Mesendoderm (in vitro differentiated cells): ENCODE data around the gene SLC27A3.

ENCODE experiments used
- DNase-seq: peaks from one replicate; pipeline ENCODE4 v3.0.0; 2013
- H2AK5ac ChIP-seq: 2 replicates; pipeline ENCODE4 v1.6.1; 2013; ENCODE audit warnings: low read length, inconsistent platforms
- H2BK120ac ChIP-seq: 2 replicates; pipeline ENCODE4 v1.6.1; 2013; ENCODE audit warnings: low read depth, mild to moderate bottlenecking, low read length, moderate library complexity, mixed read lengths
- H2BK15ac ChIP-seq: replicated peaks from 2 replicates; pipeline ENCODE4 v1.6.1; 2013; ENCODE audit warnings: low read depth, mild to moderate bottlenecking, moderate library complexity
- H2BK5ac ChIP-seq: 2 replicates; pipeline ENCODE4 v1.6.1; 2013; ENCODE audit warnings: low read length, inconsistent platforms
- H3K18ac ChIP-seq: 2 replicates; pipeline ENCODE4 v1.6.1; 2013; ENCODE audit warnings: mild to moderate bottlenecking, low read length, mixed read lengths
- H3K23ac ChIP-seq: one replicate; pipeline ENCODE4 v1.6.1; 2013; ENCODE audit warnings: low read length
- H3K27ac ChIP-seq: 2 replicates; pipeline ENCODE4 v1.5.1; 2013; ENCODE audit warnings: low read depth, mild to moderate bottlenecking, inconsistent platforms, low read length, moderate library complexity
- H3K27me3 ChIP-seq: 2 replicates; pipeline ENCODE4 v1.6.1; 2013; ENCODE audit warnings: low read length, control low read depth, mild to moderate bottlenecking, inconsistent platforms; ENCODE audit not compliant: insufficient read depth, poor library complexity
- H3K36me3 ChIP-seq: 2 replicates; pipeline ENCODE4 v1.6.1; 2013; ENCODE audit warnings: low read length, inconsistent platforms; ENCODE audit not compliant: control insufficient read depth, insufficient read depth
- H3K4ac ChIP-seq: one replicate; pipeline ENCODE4 v1.6.1; 2013; ENCODE audit warnings: low read depth, mild to moderate bottlenecking, low read length, moderate library complexity
- H3K4me1 ChIP-seq: 2 replicates; pipeline ENCODE4 v1.6.1; 2013; ENCODE audit warnings: low read depth, low read length, inconsistent platforms; ENCODE audit not compliant: control insufficient read depth
- H3K4me2 ChIP-seq: 2 replicates; pipeline ENCODE4 v1.6.1; 2013; ENCODE audit warnings: low read length
- H3K4me3 ChIP-seq: 2 replicates; pipeline ENCODE4 v1.5.1; 2013; ENCODE audit warnings: mild to moderate bottlenecking, low read length
- H3K56ac ChIP-seq: one replicate; pipeline ENCODE4 v1.6.1; 2013; ENCODE audit warnings: low read length
- H3K79me1 ChIP-seq: 2 replicates; pipeline ENCODE4 v1.6.1; 2013; ENCODE audit warnings: low read length, inconsistent platforms
- H3K79me2 ChIP-seq: 2 replicates; pipeline ENCODE4 v1.6.1; 2013; ENCODE audit warnings: mild to moderate bottlenecking, low read length; ENCODE audit not compliant: control insufficient read depth, insufficient read depth
- H3K9ac ChIP-seq: 2 replicates; pipeline ENCODE4 v1.6.1; 2013; ENCODE audit warnings: low read length, inconsistent platforms
- H4K5ac ChIP-seq: one replicate; pipeline ENCODE4 v1.6.1; 2013; ENCODE audit warnings: low read length
- H4K8ac ChIP-seq: one replicate; pipeline ENCODE4 v1.6.1; 2013; ENCODE audit warnings: low read depth, mild to moderate bottlenecking, control low read depth, low read length, moderate library complexity
- WGBS: extraction: QIAGEN DNeasy Blood & Tissue Kit; methylation state at CpG from one replicate; pipeline ENCODE4 v1.1.7; 2013; ENCODE audit warnings: low lambda C conversion rate, missing lambda C conversion rate; ENCODE audit not compliant: insufficient coverage; ENCODE audit errors: extremely low coverage; 5-methylcytosine and 5-hydroxymethylcytosine counted together

The SLC27A3 gene

DNA sequence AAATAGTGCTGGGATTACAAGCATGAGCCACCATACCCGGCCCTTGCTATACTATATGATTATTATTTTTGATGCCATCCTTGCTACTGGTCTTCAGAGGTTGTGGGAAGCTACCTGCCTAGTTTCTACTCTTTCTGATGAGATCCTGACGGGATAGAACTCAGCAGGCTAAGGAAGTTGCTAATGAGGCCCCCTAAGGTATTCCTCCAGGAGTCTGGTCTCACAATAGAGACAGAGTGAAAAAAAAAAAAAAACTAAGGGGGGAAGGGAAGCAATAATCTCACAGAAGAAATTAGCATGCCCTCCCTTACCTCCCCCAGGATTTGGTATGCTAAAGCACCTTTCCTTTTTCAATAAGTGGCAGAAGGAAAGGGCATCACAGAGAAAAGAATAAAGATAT lies 29.8 kb upstream of the SLC27A3 start:
- Histone ChIP-seq H3K79me2 (no peaks in the 10 kb centered on the region), H4K8ac (no peak overlapping the region), H2AK5ac (no peak overlapping the region), H3K56ac (peak overlapping the region; percentile 71), H3K27ac (peak overlapping the region; percentile 83), H3K4me1 (peaks cover 25% of the 10 kb centered on the region), H2BK120ac (peak overlapping the region; percentile 96), H3K9ac (no peak overlapping the region), H3K18ac (peak overlapping the region; percentile 95), H2BK15ac (no peak overlapping the region), H3K4me3 (no peak overlapping the region), H4K5ac (no peak overlapping the region), H3K27me3 (no peaks in the 10 kb centered on the region), H3K4me2 (peak overlapping the region; percentile 3), H3K23ac (no peak overlapping the region), H3K4ac (no peak overlapping the region), H3K79me1 (no peaks in the 10 kb centered on the region), H3K36me3 (peaks cover 10% of the 10 kb centered on the region), H2BK5ac (peak overlapping the region; percentile 51)
- peak; percentile 96 for DNase-seq
- no CpG with 5 or more reads among the region's 2 CpGs for WGBS

- H4K5ac ChIP-seq, result peak overlapping the region; percentile 33
- peak overlapping the region; percentile 69 for H4K8ac ChIP-seq
- no peak overlapping the region for H3K4me2 ChIP-seq
- H3K36me3 ChIP-seq, result peaks cover 9% of the 10 kb centered on the region
- no peaks in the 10 kb centered on the region for H3K79me1 ChIP-seq
- H3K9ac ChIP-seq, result peak overlapping the region; percentile 38
- peak overlapping the region; percentile 95 for H3K18ac ChIP-seq
- H2BK5ac ChIP-seq, result peak overlapping the region; percentile 93
- no CpG with 5 or more reads among the region's 13 CpGs for WGBS
- no peak overlapping the region for H2BK15ac ChIP-seq
- H3K27me3 ChIP-seq, result no peaks in the 10 kb centered on the region
- no peak overlapping the region for H3K4me3 ChIP-seq
- H3K27ac ChIP-seq, result peak overlapping the region; percentile 83
- peak overlapping the region; percentile 93 for H3K4ac ChIP-seq
- no peak overlapping the region for H3K23ac ChIP-seq
- peak; percentile 44 for DNase-seq
- peak overlapping the region; percentile 71 for H3K56ac ChIP-seq
- peaks cover 25% of the 10 kb centered on the region for H3K4me1 ChIP-seq
- no peaks in the 10 kb centered on the region for H3K79me2 ChIP-seq
- peak overlapping the region; percentile 96 for H2AK5ac ChIP-seq
- peak overlapping the region; percentile 96 for H2BK120ac ChIP-seq
Observed at GRCh38 chr1:153746174-153746573, 29.0 kb upstream of the SLC27A3 start.

GRCh38 chr1:153748903-153749302 lies 26.3 kb upstream of the SLC27A3 start:
- peak overlapping the region; percentile 39 for H2AK5ac ChIP-seq
- WGBS, result no CpG with 5 or more reads among the region's 2 CpGs
- H3K9ac ChIP-seq, result no peak overlapping the region
- no peak overlapping the region for H3K4me3 ChIP-seq
- H3K79me1 ChIP-seq, result no peaks in the 10 kb centered on the region
- no peak for DNase-seq
- peaks cover 20% of the 10 kb centered on the region for H3K4me1 ChIP-seq
- H2BK5ac ChIP-seq, result no peak overlapping the region
- H3K27me3 ChIP-seq, result no peaks in the 10 kb centered on the region
- no peak overlapping the region for H3K18ac ChIP-seq
- no peak overlapping the region for H4K8ac ChIP-seq
- no peak overlapping the region for H4K5ac ChIP-seq
- H3K4me2 ChIP-seq, result no peak overlapping the region
- peaks cover 17% of the 10 kb centered on the region for H3K36me3 ChIP-seq
- H3K56ac ChIP-seq, result no peak overlapping the region
- no peak overlapping the region for H3K23ac ChIP-seq
- H3K27ac ChIP-seq, result no peak overlapping the region
- no peak overlapping the region for H2BK120ac ChIP-seq
- no peak overlapping the region for H2BK15ac ChIP-seq
- H3K4ac ChIP-seq, result no peak overlapping the region
- no peaks in the 10 kb centered on the region for H3K79me2 ChIP-seq

DNA sequence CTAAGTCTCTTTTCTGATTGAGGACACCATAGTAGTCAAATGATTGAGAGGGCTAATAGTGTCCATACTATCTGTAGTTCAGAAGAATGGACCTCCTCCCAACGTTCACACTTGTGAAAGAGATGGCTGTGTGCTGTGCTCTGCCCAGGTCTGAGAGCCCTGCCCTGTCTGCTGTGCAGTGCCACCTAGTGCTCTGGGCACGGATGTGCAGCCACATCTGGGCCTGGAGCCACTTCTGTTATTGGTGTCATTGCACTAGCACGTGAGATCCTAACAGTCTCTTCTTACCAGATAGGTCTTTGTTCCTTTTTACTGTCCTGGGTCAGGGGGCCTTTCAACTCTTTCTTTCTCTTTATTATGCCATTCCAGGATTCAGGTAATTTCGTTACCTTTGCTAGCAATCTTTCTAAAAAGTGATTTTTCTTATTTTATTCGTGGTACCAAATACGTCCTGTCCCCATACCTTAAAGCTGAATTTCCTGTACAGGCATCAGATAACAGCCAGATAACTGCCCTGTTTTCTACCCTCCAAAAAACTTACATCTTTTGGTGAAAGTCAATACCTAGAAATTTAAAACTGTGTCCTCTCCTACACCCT lies 25.7 kb upstream of the SLC27A3 start:
- Histone ChIP-seq H2AK5ac (no peak overlapping the region), H4K8ac (no peak overlapping the region), H3K79me2 (no peaks in the 10 kb centered on the region), H3K23ac (no peak overlapping the region), H3K27me3 (no peaks in the 10 kb centered on the region), H3K4ac (no peak overlapping the region), H3K79me1 (no peaks in the 10 kb centered on the region), H3K18ac (no peak overlapping the region), H3K36me3 (peaks cover 17% of the 10 kb centered on the region), H2BK5ac (no peak overlapping the region), H3K4me3 (no peak overlapping the region), H3K4me2 (no peak overlapping the region), H3K4me1 (peaks cover 14% of the 10 kb centered on the region), H2BK120ac (no peak overlapping the region), H3K9ac (peak overlapping the region; percentile 3), H3K56ac (no peak overlapping the region), H4K5ac (no peak overlapping the region), H3K27ac (no peak overlapping the region), H2BK15ac (no peak overlapping the region)
- peak; percentile 87 for DNase-seq
- no CpG with 5 or more reads among the region's 6 CpGs for WGBS

DNA sequence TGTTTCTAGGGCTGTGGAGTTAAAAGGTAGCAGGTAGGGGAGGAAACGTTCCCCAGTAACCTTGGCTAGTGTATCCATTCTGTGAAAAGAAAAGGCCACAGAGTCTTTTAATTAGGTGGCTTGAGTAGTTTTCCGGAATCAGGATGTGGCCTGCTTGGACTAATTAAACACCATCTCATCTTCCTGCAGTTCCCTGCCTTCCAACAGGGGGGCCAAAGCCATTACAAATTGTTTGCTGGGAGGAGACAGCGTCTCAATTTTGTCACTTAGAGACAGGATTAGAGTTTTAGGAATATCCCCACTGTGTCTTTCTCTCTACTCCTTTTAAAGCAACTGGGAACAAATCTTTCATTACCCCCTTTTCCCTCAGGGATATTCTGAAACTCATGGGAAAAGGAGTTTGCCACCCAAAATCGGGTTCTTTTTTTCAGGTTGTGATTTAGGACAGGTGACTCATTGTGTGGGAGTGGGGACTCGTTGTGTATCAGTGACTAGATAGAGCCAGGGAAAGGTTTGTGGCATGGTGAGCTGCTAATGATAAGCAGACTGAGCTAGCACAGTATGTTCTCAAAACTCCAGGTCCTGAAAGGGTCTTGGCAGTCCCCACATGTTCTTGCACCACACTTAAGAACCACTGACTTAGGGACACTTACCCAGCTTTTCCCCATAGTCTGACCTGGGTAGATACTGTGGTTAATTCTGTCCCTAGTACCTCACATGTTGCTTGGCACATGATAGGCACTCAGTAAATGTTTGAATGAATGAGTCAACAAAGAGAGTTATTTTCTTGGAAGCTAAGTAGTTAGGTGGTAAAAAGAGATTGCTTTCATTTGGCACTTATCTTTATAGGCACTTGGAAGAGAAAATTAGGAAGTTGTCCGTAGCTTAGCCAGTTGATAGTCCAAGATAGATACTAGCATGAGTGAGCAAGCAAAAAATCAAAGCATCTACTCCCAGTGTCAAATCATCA lies 24.9 kb upstream of the SLC27A3 start:
- H3K23ac ChIP-seq, result no peak overlapping the region
- peaks cover 11% of the 10 kb centered on the region for H3K4me1 ChIP-seq
- H2BK5ac ChIP-seq, result no peak overlapping the region
- no peak overlapping the region for H3K27ac ChIP-seq
- no peak overlapping the region for H3K4ac ChIP-seq
- H4K5ac ChIP-seq, result no peak overlapping the region
- H3K4me3 ChIP-seq, result no peak overlapping the region
- no peaks in the 10 kb centered on the region for H3K79me2 ChIP-seq
- H3K9ac ChIP-seq, result peak overlapping the region; percentile 3
- DNase-seq, result peak; percentile 42
- H3K79me1 ChIP-seq, result no peaks in the 10 kb centered on the region
- no peak overlapping the region for H3K56ac ChIP-seq
- H4K8ac ChIP-seq, result no peak overlapping the region
- H2BK120ac ChIP-seq, result no peak overlapping the region
- H3K18ac ChIP-seq, result no peak overlapping the region
- H3K36me3 ChIP-seq, result peaks cover 18% of the 10 kb centered on the region
- no peak overlapping the region for H2BK15ac ChIP-seq
- no peak overlapping the region for H2AK5ac ChIP-seq
- H3K4me2 ChIP-seq, result no peak overlapping the region
- WGBS, result no CpG with 5 or more reads among the region's 6 CpGs
- no peaks in the 10 kb centered on the region for H3K27me3 ChIP-seq
